Spleen (tissue), 7 donors: ENCODE measurements around the gene GALK1.

Experiments used
- POLR2A ChIP-seq, 3 donors: fragments of 450-650 bp; IDR thresholded peaks; one replicate each; pipeline ENCODE4 v1.5.1; 2017; ENCODE audit warnings: antibody characterized with exemption in 3 of 3, mild to moderate bottlenecking in 1 of 3
- POLR2AphosphoS5 ChIP-seq, 3 donors: sonication (generic); formaldehyde crosslinking; IDR thresholded peaks; one replicate each; pipeline ENCODE4 v1.5.1; 2017; ENCODE audit warnings: antibody characterized with exemption in 3 of 3
- TF ChIP-seq, protein P1 (sequence below), 11 experiments: fragments of 200-600 bp in 7 of 11; fragments of 450-650 bp in 4 of 11; sonication (generic) in 4 of 11; IDR thresholded peaks in 8 of 11; conservative IDR thresholded peaks in 3 of 11; 1 replicate in 7 of 11; 2 replicates in 4 of 11; pipeline versions ENCODE4 v1.4.0 to v1.8.0; 2016 to 2021; ENCODE audit warnings: antibody characterized with exemption in 11 of 11, inconsistent platforms in 4 of 11, mild to moderate bottlenecking in 1 of 11
- donor health status: DM: no; HTN: no; CAD: no; lungs with moderate emphysema.
- donor health status: DM: no; HTN: no; CAD: no.
- donor health status: DM: no; HTN: no; CAD: no.

DNA sequence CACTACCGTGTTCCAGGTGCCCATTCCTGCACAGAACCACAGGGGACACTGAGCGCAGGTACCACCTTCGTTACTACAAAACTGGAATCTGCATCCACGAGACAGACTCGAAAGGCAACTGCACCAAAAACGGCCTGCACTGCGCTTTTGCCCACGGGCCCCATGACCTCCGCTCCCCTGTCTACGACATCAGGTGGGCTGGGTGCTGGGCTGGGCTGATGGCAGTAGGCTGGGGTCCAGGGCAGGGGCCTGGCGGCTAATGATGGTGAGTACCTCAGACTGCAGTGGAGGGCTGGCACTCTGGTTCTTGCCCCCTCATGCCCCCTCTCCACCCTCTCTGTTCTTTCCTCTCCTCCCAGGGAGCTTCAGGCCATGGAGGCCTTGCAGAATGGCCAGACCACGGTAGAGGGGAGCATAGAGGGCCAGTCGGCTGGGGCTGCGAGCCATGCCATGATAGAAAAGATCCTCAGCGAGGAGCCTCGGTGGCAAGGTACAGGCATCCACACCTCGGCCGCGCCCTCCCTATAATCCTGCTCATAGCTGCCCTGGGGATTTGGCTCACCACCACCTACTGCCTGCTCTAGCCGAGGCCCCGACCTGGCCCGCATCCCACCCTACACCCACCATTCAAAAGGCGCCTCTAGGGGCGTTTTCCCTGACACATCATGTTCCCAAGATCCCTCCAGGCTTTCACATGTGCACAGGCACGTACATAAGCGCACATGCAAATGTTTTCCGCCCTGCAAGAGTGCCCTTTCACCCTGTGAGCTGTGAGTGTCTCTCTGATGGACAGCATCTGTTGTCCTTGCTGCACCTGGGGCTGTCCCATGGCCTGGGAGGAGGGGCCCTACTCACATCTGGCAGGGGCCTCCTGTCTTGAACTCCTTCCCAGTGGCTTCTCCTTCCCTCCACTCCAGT, 47.4 kb upstream of the GALK1 start:
- TF ChIP-seq POLR2A (IDR thresholded peaks at IDR 0.05) (no peak), POLR2AphosphoS5 (IDR thresholded peaks at IDR 0.05) (peak in 1 of 3 donors; percentile 10)
- TF ChIP-seq, protein P1, sequence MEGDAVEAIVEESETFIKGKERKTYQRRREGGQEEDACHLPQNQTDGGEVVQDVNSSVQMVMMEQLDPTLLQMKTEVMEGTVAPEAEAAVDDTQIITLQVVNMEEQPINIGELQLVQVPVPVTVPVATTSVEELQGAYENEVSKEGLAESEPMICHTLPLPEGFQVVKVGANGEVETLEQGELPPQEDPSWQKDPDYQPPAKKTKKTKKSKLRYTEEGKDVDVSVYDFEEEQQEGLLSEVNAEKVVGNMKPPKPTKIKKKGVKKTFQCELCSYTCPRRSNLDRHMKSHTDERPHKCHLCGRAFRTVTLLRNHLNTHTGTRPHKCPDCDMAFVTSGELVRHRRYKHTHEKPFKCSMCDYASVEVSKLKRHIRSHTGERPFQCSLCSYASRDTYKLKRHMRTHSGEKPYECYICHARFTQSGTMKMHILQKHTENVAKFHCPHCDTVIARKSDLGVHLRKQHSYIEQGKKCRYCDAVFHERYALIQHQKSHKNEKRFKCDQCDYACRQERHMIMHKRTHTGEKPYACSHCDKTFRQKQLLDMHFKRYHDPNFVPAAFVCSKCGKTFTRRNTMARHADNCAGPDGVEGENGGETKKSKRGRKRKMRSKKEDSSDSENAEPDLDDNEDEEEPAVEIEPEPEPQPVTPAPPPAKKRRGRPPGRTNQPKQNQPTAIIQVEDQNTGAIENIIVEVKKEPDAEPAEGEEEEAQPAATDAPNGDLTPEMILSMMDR (IDR thresholded peaks at IDR 0.05 in 8 of 11, conservative IDR thresholded peaks at IDR 0.05 in 3 of 11): no peak
